Activated CD4-positive, alpha-beta T cell treated with anti-CD3 and anti-CD28 coated beads, Interleukin-2, amount 50 U/mL, for 16 hours (primary cell): ENCODE measurements around the gene PDZD7.

ENCODE experiments used
- DNase-seq: peaks from one replicate; pipeline ENCODE4 v3.0.0-alpha.2; 2020

PDZD7 gene

DNA sequence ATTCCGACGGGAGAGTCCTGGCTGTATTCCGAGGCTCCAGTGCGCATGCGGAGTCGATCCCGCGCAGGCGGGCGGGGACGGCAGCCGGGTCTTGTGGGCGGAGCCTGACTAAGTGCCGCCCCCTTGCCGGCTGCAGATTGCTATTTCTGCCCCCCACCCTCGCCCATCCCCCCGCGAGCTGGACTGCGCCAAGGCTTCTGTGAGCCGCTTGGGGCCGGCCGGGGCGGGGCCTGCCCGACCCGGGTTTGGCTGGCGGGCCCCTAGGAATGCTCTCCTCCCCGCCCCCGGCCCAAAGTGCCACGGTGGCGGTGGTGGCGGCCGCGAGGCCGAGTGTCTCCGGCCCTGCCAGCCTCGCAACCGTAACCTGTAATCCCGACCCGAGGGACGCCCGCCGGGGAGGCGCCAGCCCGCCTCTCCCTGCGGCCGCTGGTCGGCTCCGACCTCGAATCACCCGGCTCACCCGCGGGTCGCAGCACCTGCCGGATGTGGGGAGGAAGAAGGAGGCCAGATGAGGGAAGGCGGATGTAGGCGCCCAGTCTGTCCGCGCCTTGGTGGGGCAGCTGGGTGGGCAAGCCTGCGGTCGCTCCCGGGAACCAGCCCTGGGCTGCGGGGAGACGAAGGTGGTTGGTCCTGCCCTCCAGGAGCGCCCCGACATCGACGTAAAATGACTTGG, 30.2 kb upstream of the PDZD7 start:
- DNase-seq: peak; percentile 92

DNA sequence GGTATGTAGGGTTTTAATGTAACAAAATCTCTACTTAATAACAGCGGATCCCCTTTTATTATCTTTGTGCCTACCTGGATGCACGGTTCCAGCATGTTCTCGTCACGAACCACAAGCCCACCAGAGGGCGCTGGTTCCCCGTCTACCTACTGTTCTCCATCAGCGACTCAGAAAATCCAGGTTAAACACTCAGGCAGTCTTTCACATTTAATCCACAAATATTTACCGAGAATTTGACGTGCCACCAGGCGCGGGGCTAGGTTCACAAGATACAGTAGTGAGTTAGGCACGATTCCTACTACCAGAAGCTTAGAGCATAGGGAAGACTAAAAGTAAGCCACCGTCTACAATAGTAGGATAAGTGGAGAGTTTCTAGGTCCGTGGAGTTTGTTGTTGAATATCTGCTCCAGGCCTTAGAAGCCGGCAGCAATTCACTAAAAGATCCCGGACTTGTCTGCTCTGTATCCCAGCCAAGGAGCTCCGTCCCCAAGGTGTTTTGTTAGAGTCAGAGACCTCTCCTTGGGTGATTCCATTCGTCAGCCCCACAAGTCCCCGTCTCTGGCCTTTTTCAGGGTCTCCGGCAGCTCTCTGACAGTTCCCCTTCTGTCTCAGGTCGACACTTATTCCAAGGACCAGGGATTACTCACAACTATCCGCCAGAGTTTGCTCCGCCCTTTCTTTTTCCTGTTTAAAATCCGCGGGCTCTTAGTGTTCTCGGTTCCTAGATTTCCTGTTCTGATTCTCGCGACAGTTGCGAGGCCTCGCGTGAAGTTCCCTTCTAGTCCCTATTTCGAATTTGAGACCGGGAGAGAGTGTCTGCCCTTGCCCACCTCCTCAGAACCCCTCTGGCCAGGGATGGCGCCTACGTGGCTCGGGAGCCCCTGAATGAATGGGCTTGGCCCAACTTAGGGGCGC, 29.4 kb upstream of the PDZD7 start:
- peak; percentile 94 for DNase-seq

DNA sequence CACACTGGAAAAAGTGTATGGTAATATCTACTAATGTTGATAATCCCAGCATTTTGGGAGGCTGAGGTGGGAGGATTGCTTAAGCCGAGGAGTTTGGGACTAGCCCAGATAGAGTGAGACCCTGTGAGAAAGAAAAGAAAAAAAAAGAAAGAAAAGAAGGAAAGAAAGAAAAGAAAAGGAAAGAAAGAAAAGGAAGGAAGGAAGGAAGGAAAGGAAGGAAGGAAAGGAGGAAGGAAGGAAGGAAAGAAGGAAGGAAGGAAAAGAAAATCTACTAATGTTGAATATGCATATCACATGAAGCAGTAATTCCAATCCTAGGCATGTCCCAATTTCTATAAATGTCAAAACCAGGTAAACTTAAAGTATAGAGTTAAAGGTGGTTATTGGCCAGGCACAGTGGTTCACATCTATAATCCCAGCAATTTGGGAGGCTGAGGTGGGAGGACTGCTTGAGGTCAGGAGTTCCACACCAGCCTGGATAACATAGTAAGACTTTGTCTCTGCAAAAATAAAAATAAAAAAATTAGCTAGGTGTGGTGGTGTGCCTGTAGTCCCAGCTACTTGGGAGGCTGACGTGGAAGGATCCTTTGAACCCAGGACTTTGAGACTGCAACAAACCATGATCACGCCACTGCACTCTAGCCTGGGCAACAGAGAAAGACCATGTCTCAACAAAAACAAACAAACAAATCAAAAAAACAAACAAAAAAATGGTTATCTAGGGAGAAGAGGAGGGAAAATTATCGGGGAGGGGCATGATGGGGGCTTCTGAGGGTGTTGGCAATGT, 25.6 kb upstream of the PDZD7 start:
- DNase-seq: no peak

DNA sequence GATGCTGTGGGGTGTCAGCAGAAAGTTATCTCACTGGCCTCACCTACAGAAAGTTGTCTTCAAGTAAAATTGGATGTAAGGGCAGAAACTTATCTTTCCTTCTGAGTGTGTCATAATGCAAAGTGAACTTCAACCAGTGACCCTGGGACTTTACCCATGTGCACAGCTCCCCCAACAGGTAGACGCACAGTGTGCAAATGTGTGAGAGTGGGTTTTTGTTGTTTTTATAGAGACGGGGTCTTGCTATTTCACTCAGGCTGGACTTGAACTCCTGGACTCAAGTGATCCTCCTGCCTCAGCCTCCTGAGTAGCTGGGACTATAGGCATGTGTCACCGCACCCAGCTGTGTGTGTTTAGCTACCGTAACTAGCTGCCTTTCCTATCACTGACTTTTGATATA, 24.5 kb upstream of the PDZD7 start:
- DNase-seq: no peak

DNA sequence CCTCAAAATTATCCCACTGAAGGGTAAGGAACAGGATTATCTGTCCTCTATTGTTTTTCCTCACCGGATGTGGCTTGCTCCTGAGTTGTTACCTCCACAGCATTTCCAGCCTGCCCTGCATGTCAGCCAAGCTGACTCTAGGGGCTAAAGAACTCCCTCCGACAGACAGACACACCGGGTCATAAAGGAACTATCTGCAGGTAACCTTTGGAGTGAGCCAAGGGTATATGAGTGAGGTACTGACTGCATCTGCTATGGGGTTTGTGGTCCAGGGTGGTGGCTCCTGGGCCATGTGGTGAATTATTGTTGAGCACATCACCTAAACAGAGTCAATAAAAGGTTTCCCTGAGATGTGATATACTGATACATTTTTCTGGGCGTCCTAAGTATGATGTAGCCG, 23.9 kb upstream of the PDZD7 start:
- DNase-seq: no peak

DNA sequence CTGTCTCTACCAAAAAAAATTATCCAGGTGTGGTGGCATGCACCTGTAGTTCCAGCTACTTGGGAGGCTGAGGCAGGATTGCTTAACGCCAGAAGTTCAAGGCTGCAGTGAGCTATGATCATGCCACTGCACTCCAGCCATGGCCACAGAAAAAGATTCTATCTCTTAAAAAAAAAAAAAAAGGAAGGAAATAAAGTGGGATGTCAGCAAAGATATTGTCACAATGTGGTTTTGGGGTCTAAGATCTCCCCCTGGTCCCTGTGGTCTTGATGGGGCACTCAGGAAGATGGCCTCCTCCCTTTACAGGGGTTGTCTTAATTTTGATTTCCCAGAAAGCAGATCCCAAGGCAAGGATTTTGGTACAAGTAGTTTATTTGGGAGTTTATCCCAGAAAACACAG, 23.4 kb upstream of the PDZD7 start:
- DNase-seq: no peak

DNA sequence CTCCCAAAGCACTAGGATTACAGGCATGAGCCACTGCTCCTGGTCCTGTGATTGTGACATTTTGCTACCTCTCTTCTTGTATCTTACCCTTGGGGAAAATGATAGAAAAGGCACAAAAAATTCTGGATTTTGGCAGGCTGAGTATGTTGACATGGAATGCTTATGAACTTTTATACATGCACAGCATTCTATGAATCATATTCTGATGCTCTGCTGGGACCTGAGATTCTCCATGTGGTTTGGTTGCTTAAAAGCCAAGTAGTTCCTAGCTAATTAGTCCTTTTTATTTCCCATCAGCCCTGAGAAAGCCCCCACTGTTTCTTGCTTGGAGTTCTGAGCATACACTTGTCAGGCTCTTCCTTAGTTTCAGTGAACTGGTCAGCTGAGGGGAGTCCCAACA, 22.6 kb upstream of the PDZD7 start:
- DNase-seq: no peak

DNA sequence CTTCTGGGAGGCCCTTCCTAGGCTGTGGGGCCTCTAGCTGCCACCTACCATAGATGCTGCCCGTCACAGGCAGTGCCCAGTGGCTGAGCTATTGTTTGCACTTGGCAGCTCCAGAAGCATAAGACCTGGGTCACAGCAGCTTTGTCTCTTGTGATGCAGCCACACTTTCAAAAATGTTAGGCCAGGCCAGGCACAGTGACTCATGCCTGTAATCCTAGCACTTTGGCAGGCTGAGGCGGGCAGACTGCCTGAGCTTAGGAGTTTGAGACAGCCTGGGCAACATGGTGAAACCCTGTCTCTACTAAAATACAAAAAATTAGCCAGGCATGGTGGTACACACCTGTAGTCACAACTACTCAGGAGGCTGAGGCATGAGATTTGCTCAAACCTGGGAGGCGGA, 21.4 kb upstream of the PDZD7 start:
- no peak for DNase-seq

DNA sequence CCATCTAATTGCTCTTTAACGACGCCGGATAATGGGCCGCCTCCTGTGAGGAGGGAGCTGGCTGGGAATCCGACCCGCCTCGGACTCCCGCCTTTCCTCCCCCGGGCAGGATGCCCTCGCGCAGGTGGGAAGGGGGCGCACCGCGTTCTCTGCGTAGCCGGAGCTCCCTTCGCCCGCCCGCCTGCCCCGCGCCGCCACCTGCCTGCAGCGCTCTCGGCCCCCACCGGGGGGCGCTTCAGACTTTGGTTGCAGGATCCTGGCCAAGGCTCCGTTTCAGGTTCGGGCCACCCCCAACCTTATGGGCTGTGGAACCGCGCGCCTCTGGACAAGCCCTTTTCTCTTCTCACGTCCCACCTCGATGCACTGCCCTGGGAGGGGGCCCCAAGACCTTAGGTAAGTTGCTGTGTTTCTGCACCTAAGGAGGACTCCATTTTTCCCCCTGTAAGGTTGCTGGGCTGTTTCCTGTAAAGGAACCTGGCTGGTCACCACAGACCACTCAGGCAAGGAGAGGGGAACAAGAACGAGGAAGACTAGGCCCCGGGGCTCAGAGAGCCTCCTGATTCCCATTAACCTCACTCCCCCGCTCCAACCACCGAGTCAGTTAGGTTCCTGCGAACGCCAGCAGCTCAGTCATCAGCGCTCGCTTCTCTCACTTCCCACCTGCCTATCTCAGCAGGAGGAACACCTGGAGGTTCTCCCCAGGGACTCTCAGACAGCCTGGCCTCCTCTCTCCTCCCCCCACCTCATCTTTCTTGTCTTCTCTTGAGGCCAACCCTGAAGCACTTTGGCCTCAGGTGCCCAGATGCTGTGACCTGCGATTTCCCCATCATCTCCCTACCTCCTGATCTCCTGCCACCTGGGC, 19.5 kb upstream of the PDZD7 start:
- DNase-seq: peak; percentile 79

DNA sequence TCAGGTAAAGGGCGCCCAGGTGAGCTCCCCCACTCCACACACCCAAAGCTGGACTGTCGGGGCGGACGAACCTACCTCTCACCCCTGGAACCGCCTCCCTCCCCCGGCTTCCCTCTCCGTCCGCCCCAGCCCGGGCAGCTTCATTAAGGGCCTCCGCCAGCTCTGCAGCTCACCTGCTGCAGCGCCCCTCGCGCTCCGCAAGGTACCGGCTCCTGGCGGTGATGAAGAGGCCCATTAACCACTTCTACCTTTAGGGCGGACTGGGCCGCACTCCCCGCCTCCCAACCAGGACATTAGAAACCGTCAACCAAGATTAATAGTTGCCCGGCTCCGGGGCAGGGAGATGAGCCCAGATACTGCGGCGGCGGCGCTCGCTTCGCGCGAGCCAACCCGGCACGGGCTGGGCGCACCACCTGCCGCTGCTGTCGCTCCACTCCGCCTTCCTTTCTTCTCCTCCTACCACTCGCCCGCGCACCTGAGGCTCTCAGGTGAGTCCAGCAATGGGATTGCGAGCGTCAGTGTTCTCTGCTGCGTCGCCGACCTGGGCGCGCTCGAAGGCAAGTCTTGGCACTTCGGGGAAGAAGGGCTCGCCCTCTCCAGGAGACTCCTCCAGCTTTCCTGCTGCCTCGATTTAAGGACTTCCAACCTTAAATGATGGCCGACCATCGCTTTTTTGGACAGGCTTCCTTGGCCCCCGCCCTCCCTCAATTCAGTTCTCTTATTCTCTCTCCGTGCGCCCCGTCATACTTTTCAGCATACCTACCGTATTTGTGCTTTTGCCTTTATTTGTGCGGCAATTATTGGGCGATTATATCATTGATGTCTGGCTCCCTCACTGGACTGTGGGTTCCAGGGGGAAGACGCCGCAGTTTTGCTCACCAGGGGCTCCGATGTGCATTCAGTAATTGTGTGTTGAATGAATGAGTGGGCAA, 17.3 kb upstream of the PDZD7 start:
- no peak for DNase-seq

DNA sequence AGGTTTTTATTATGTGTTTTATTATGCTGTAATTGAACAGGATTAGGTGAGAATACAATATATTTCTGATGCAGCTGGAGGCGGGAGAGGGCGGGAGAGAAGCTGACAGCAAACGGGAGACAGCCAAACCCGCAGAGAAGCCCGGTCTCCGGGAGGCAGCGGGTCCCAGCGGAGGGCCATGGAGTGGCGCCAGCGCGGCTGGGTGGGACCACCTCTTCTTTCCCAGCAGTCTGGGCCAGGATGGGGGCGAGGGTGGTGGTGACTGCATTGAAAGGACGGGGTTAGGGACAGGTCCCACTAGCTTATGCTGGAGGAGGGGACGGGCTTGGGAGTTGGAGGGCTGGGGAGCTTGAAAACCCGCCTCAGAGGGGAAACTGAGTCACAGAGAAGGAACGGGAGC, 16.3 kb upstream of the PDZD7 start:
- no peak for DNase-seq

DNA sequence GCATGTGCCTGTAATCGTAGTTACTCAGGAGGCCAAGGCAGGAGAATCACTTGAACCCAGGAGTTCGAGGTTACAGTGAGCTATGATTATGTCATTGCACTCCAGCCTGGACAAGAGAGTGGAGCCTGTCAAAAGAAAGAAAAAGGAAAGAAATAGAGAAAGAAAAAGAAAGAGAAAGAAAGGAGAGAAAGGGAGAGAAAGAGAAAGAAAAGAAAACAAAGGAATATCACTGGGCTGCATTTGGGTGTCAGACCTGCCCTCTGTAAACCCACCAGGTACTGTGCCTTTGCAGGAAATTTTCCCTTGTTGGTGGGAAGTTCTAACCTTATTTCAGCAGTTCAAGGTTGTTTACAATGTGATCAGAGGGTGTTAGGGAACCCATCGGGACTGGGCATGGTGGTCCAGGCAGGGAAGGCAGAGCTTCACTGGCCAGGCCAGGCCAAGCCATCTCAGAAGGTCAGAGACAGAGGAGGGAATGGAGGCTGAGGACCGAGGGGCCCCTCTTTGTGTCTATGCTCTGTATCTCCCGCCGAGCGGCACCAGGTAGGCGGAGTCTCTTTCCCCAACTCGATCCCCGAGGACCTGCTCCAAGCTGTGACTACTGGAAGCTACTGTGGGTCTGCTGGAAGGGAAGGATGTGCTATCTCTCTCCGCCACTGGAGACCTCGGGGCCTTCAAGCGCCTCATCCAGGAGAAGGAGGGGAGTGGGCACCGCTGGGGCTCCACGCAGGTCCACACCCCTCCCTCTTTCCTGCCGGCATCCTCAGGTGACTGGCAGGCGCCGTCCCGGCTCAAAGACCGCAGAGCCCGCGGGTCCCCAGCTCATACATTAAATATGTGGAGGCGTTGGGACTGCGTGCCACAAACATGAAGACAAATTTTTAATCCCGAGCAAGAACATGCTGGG, 15.7 kb upstream of the PDZD7 start:
- no peak for DNase-seq

DNA sequence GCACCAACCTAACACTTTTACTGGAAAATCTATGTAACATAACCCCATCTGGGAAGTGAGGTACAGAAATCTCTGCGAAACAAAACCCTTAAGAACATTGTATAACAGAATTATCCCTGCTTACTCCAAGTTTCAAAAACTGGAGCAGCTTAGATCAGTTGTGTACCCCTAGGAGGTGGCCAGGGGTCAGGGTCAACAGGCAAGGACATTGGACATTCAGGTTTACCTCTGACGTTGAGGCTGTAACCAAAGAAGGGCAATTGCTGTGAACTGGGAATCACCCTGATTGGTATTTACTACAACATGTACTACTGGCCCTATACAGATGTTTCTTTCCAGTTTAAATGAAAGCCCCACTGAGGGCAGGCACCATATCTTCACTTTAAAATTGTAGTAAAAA, 13.2 kb upstream of the PDZD7 start:
- no peak for DNase-seq

DNA sequence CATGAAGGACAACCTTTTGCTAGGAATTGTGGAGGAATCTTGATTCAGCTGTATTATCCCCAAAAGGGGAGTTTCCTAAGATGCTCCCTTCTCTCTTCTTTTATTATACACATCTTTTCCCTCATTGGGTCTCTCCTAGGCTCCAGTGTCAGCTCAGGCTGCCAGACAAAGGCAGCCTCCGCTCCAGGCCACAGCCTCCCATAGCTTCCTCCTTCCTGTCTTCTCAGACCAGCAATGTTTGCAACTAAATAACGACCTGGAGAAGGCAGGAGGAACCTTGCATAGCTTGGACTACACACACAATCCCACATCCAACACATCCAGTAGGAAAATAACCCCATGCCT, 12.4 kb upstream of the PDZD7 start:
- DNase-seq: no peak

DNA sequence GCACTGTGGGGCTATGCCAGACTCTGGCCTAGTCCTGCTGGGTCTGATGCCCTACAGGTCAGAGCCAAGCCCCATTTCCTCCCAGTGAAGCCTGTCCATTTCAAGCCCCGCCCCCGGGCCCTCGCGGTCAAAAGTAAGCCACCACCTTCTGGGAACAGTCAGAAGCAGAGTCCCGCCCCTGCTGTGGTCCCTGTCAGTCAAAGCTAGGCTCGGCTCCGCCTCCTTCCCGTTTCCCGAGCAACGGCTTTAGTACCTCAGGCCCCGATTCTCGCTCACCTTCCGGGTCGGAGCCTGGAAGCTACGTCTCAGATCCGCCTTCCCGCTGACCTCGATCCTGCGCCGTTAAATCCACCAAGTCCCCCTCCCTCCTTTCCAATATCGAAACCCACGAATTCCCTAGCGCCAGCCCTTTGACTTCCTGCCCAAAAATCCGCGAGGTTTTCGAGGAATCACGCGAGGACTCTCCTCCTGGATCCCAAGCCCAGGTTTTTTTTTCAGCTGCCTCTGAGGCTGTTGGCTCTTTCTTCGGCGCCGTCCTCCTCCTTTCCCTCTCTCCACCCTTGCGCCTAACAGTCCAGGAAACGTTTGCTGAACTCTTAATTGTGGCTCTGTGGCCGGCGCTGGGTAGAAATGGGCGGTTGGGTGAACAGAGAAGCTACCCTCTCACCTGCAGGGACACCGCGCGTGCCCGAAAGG, 11.9 kb upstream of the PDZD7 start:
- DNase-seq: peak; percentile 95

DNA sequence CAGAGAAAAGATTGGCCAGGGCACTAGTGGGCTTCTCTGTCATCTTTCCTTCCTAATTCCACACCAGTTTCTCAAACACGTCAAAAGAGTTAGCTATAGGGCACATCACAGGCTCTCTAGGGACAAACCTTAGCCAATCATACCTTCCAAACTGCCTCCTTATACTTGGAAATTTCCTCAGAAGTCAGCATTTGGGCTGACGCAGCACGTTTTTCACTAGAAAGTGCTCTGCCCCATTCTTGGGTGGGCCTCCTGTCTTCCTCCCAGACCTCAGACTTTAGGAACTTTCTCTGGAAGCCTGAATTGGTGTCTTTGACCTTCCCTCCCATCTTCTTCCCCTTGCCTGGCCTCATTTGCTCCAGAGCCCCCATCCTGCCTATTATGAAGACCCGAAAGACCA, 11.2 kb upstream of the PDZD7 start:
- no peak for DNase-seq

DNA sequence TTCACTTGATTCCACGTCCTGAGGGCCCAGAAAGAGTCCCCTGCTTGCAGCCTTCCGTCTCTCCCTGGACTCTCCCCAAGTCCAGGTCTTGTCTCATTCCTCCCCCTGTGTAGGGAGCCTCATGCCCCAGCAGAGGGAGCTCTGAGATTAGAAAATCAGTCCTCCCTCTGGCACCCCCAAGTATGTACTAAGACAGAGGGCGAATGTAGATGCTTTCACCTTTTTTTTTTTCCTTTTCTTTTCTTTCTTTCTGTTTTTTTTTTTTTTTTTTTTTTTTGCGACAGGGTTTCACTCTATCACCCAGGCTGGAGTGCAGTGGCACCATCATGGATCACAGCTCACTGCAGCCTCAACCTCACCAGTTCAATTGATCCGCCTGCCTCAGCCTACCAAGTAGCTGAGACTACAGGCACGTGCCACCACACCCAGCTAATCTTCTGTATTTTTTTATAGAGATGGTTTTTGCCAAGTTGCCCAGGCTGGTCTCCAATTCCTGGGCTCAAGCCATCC, 10.4 kb upstream of the PDZD7 start:
- peak; percentile 79 for DNase-seq

DNA sequence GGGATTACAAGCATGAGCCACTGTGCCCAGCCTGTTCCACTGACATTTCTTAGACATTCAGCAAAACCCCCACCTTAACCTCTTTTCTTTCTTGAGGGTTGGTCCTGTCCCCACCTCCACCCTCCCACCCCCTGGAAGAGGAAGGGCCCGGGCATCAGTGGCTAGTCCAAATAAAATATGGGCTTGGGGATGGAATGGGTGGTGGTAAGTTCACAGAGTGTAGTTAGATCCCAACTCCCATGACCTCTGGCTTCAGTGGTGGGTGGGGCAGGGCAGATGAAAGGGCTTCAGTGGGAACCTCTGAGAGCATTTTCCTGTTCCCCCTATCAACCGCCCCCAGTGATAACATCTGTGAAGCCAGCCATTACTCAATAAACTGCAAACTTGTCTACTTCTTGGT, 9.9 kb upstream of the PDZD7 start:
- no peak for DNase-seq

DNA sequence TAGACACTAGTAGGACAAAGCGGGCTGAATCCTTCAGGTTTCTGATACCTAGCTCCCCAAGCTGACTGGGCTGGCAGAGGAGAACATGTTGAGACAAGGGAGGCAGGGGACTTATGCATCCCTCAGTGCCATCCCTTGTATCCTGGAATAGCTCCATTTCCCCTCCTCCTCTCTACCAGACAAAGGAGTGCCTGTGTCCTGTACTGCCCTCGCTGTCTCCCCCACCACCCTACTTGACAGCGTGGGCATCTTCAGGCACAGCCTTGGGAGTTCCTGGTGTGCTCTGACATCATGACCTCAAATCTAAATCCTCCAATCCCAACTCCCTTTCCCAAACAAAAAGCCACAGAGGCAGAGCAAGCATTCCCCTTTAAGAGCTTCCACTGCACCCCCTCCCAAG, 9.1 kb upstream of the PDZD7 start:
- DNase-seq: no peak

DNA sequence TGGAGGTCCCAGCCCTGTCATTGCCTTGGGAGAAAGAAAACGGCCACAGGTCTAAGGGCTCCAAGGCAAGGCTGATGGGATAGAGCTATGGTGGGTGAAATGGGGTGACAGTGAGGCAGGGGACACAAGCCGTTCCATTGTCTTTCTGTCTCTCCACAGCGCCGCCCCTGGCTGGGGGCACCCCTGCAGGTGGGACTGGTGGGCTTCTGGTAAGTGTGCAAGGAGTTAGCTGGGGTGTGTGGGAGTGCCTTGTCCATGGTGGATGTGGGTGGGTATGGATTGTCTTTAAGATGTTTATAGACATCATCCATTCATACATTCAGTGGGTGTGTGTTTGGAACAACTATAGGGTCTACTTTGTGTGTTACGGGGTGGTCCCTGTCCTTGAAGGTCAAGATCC, 7.6 kb upstream of the PDZD7 start:
- no peak for DNase-seq
